ENCODE measurements around the gene PPP2R5D. TPM values are rescaled to one million over a fixed set of nuclear protein-coding genes. Genes with fewer than 3 reads are reported as not detected.

PPP2R5D gene
- total RNA-seq, 2 donors from 2014 or later: 8.2 to 13.5 TPM

DNA sequence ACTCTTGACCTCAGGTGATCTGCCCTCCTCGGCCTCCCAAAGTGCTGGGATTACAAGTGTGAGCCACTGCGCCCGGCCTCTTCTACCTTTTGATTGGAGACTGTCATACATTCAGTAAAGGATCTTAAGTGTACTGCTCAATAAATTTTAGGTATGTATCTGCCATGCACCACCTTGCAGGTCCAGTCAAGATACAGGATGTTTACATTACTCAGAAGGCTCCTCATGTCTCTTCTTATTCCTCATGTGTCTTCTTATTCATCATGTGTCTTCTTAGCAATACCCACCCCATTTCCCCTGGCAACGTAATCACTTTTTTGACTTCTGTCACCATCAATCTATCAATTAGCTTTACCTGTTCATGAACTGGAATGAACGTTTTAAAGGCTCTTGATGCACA is 21.5 kb downstream of the PPP2R5D start:
- no peak for ATAC-seq
- peaks cover 0 to 9% of the 10 kb centered on the region in 2 donors for H3K36me3 ChIP-seq (replicated peaks in 1 of 2; ENCODE audit: insufficient read depth in 1 of 2, low read depth in 2 of 2)
- intact Hi-C loops (cut with DNase I): no loop called here
- no peaks in the 10 kb centered on the region for H3K9me3 ChIP-seq
- DNase-seq: no peak
- H3K4me1 ChIP-seq: no peaks in the 10 kb centered on the region
- no peaks in the 10 kb centered on the region for H3K27me3 ChIP-seq
- no peak overlapping the region for H3K27ac ChIP-seq
- 78 to 86% methylated on average over 4 to 5 of the region's 5 CpGs for WGBS, 2 donors
- no peak overlapping the region for H3K4me3 ChIP-seq
- no peak for TF ChIP-seq POLR2A (IDR thresholded peaks at IDR 0.05)
- TF ChIP-seq, protein P1, sequence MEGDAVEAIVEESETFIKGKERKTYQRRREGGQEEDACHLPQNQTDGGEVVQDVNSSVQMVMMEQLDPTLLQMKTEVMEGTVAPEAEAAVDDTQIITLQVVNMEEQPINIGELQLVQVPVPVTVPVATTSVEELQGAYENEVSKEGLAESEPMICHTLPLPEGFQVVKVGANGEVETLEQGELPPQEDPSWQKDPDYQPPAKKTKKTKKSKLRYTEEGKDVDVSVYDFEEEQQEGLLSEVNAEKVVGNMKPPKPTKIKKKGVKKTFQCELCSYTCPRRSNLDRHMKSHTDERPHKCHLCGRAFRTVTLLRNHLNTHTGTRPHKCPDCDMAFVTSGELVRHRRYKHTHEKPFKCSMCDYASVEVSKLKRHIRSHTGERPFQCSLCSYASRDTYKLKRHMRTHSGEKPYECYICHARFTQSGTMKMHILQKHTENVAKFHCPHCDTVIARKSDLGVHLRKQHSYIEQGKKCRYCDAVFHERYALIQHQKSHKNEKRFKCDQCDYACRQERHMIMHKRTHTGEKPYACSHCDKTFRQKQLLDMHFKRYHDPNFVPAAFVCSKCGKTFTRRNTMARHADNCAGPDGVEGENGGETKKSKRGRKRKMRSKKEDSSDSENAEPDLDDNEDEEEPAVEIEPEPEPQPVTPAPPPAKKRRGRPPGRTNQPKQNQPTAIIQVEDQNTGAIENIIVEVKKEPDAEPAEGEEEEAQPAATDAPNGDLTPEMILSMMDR (IDR thresholded peaks at IDR 0.05): no peak

GRCh38 chr6:43006251-43006650 is 21.9 kb downstream of the PPP2R5D start:
- no peak overlapping the region for H3K4me3 ChIP-seq
- no peaks in the 10 kb centered on the region for H3K9me3 ChIP-seq
- ATAC-seq: no peak
- H3K36me3 ChIP-seq (replicated peaks in 1 of 2; ENCODE audit: insufficient read depth in 1 of 2, low read depth in 2 of 2): peaks cover 0 to 10% of the 10 kb centered on the region in 2 donors
- H3K27me3 ChIP-seq: no peaks in the 10 kb centered on the region
- 96 to 98% methylated on average over 11 of the region's 11 CpGs for WGBS, 2 donors
- no peak for DNase-seq
- intact Hi-C loops (cut with DNase I): no loop called here
- TF ChIP-seq, protein P1 (IDR thresholded peaks at IDR 0.05): no peak
- TF ChIP-seq POLR2A (IDR thresholded peaks at IDR 0.05): no peak
- no peak overlapping the region for H3K27ac ChIP-seq
- no peaks in the 10 kb centered on the region for H3K4me1 ChIP-seq

DNA sequence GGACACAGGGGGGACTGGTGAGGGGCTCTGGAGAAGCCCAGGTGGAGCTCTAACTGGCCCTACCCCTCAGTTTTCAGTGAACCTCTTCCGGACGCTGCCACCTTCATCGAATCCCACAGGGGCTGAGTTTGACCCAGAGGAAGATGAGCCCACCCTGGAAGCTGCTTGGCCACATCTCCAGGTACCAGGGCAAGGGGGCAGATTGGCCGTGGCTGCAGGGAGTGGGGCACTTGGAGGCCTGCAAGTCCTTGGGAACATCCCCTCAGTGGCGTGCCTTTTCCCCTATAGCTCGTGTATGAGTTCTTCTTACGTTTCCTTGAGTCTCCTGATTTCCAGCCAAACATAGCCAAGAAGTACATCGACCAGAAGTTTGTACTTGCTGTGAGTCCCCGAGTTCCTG is 22.8 kb downstream of the PPP2R5D start:
- 84 to 88% methylated on average over 9 of the region's 9 CpGs for WGBS, 2 donors
- no peak for DNase-seq
- peaks cover 4% of the 10 kb centered on the region for H3K4me1 ChIP-seq
- no peak overlapping the region for H3K27ac ChIP-seq
- no peak overlapping the region for H3K4me3 ChIP-seq
- no peak for ATAC-seq
- H3K27me3 ChIP-seq: no peaks in the 10 kb centered on the region
- H3K9me3 ChIP-seq: no peaks in the 10 kb centered on the region
- TF ChIP-seq, protein P1 (IDR thresholded peaks at IDR 0.05): no peak
- no peak for TF ChIP-seq POLR2A (IDR thresholded peaks at IDR 0.05)
- intact Hi-C loops (cut with DNase I): no loop called here
- H3K36me3 ChIP-seq (replicated peaks in 1 of 2; ENCODE audit: insufficient read depth in 1 of 2, low read depth in 2 of 2): peaks cover 0 to 10% of the 10 kb centered on the region in 2 donors

DNA sequence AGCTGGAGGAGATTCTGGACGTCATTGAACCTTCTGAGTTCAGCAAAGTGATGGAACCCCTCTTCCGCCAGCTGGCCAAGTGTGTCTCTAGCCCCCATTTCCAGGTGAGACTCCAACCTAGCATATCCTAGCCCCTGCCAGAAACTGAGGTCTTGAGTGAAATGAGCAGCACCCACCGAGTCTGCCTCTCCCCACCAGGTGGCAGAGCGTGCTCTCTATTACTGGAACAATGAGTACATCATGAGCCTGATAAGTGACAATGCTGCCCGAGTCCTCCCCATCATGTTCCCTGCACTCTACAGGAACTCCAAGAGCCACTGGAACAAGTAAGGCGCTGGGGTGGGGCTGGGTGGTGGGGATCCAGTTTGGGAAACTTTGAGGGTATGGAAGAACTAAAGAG is 24.8 kb downstream of the PPP2R5D start:
- Histone ChIP-seq H3K36me3 (replicated peaks in 1 of 2; ENCODE audit: insufficient read depth in 1 of 2, low read depth in 2 of 2) (peaks cover 0 to 10% of the 10 kb centered on the region in 2 donors), H3K4me1 (peaks cover 16% of the 10 kb centered on the region), H3K27me3 (no peaks in the 10 kb centered on the region), H3K4me3 (no peak overlapping the region), H3K27ac (no peak overlapping the region), H3K9me3 (no peaks in the 10 kb centered on the region)
- ATAC-seq (no peak), DNase-seq (peak; percentile 23 to 46 (median 38))
- intact Hi-C loops (cut with DNase I): no loop called here
- WGBS, 2 donors: 60 to 70% methylated on average over 4 to 6 of the region's 6 CpGs
- no peak for TF ChIP-seq POLR2A (IDR thresholded peaks at IDR 0.05)
- TF ChIP-seq, protein P1 (IDR thresholded peaks at IDR 0.05): peak in 5 of 7 experiments; percentile 10 to 42 (median 26)

DNA sequence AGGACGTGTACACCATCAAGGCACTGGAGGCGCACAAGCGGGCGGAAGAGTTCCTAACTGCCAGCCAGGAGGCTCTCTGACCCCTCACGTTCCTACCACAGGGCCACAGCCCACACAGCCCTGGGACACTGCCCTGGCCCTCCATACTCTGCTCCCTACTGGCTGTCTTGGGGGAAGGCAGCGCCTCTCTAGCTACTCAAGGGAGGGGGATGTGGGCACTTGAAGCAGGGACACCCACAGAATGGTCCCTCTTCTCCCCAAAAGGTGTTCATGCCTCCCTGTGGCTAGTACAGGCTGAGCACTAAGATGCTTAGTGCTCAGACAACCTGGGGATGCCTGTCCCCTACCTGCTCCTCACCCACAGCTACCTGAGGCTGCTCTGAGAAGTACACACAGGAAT is 26.8 kb downstream of the PPP2R5D start:
- Histone ChIP-seq H3K27me3 (no peaks in the 10 kb centered on the region), H3K36me3 (replicated peaks in 1 of 2; ENCODE audit: insufficient read depth in 1 of 2, low read depth in 2 of 2) (peaks cover 0 to 10% of the 10 kb centered on the region in 2 donors), H3K9me3 (no peaks in the 10 kb centered on the region), H3K4me3 (no peak overlapping the region), H3K27ac (no peak overlapping the region), H3K4me1 (peaks cover 32% of the 10 kb centered on the region)
- intact Hi-C loops (cut with DNase I): no loop called here
- DNase-seq (no peak), ATAC-seq (no peak)
- TF ChIP-seq POLR2A (IDR thresholded peaks at IDR 0.05): no peak
- TF ChIP-seq, protein P1 (IDR thresholded peaks at IDR 0.05): no peak
- WGBS, 2 donors: 90 to 93% methylated on average over 4 to 6 of the region's 6 CpGs

Data from body of pancreas (tissue), 4 donors.